IPS DF 6.9 (cell line): ENCODE measurements around the gene SHLD2.
A peak's percentile ranks its signal among the peaks of the same experiment; 100 is the strongest.

ENCODE experiments used
- DNase-seq: peaks from one replicate; pipeline ENCODE4 v3.0.0-alpha.2; 2013; ENCODE audit warnings: low read depth, low spot score
- H3K27ac ChIP-seq: one replicate; pipeline ENCODE4 v1.5.1; 2013; ENCODE audit warnings: low read length, control low read depth
- H3K27me3 ChIP-seq: 2 replicates; pipeline ENCODE4 v1.6.1; 2013; ENCODE audit warnings: mild to moderate bottlenecking, low read length; ENCODE audit not compliant: control insufficient read depth, insufficient read depth
- H3K36me3 ChIP-seq: 2 replicates; pipeline ENCODE4 v1.6.1; 2013; ENCODE audit warnings: low read length; ENCODE audit not compliant: control insufficient read depth, insufficient read depth
- H3K4me1 ChIP-seq: 2 replicates; pipeline ENCODE4 v1.6.1; 2013; ENCODE audit warnings: low read length; ENCODE audit not compliant: control insufficient read depth, insufficient read depth
- H3K4me3 ChIP-seq: 2 replicates; pipeline ENCODE4 v1.5.1; 2013; ENCODE audit warnings: mild to moderate bottlenecking, low read length
- H3K9me3 ChIP-seq: 2 replicates; pipeline ENCODE4 v1.6.1; 2013; ENCODE audit warnings: low read length, inconsistent platforms; ENCODE audit not compliant: control insufficient read depth, insufficient read depth
- WGBS: extraction: QIAGEN DNeasy Blood & Tissue Kit; methylation state at CpG from one replicate; pipeline ENCODE4 v1.1.7; 2013; ENCODE audit warnings: mixed read lengths, missing lambda C conversion rate; ENCODE audit not compliant: insufficient read length, insufficient coverage; 5-methylcytosine and 5-hydroxymethylcytosine counted together

Gene SHLD2, protein sequence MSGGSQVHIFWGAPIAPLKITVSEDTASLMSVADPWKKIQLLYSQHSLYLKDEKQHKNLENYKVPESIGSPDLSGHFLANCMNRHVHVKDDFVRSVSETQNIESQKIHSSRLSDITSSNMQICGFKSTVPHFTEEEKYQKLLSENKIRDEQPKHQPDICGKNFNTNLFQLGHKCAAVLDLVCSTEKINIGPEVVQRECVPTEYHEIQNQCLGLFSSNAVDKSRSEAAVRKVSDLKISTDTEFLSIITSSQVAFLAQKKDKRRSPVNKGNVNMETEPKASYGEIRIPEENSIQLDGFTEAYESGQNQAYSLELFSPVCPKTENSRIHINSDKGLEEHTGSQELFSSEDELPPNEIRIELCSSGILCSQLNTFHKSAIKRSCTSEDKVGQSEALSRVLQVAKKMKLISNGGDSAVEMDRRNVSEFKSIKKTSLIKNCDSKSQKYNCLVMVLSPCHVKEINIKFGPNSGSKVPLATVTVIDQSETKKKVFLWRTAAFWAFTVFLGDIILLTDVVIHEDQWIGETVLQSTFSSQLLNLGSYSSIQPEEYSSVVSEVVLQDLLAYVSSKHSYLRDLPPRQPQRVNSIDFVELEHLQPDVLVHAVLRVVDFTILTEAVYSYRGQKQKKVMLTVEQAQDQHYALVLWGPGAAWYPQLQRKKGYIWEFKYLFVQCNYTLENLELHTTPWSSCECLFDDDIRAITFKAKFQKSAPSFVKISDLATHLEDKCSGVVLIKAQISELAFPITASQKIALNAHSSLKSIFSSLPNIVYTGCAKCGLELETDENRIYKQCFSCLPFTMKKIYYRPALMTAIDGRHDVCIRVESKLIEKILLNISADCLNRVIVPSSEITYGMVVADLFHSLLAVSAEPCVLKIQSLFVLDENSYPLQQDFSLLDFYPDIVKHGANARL

DNA sequence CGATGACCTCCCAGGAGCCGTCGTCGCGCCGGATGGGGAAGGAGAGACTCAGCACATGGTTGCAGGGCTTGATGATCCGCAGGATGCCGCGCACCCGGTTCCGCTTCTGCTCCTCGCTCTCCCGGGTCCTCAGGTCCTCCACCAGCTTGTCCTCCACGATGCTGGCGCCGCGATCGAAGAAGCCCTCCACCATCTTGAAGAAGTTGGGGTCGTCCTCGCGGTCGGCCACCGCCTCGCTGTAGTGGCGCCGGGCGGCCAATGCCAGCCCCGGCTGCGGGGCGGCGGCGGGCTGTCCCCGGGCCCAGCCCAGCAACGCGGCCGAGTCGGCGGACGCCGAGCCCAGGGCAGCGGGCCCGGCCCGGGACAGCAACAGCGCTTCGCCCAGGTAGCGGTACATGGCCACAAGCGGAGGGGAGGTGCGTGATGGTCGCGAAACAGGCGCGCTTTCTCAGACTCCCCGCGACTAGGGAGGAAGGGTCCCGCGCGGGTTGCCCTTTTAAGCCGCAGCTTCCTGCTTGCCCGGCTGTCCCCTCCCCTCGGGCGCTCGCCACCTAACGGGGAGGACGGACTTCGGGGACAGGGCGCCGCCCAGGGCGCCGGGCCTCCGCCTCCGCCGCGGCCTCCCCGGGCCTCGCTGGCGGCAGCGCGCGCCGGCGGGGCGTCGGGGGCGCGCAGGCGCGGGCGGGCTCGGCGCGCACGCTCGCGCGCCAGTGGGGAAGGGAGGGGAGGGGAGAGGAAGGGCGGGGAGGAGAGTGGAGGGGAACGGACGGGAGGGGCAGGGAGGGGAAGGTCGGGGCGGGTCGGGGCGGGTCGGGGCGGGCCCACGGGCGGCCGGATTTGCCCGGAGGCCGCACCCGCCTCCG is at the start of gene SHLD2, which contains the start of gene GLUD1:
Gene SHLD2, plus strand, starts transcription at position 834 of the 863 bp plus-strand sequence. CDS start 56,149 bp downstream, outside the sequence.
Gene GLUD1, minus strand, starts transcription at position 471 of the 863 bp plus-strand sequence. Its CDS starts 74 bp downstream, at position 397.
- Histone ChIP-seq H3K27me3 (no peaks in the 10 kb centered on the region), H3K36me3 (no peaks in the 10 kb centered on the region), H3K9me3 (no peaks in the 10 kb centered on the region), H3K27ac (no peak within 1 kb of the TSS), H3K4me1 (no peaks in the 10 kb centered on the region), H3K4me3 (peak within 1 kb of the TSS; percentile 63)
- no CpG with 5 or more reads among the region's 111 CpGs for WGBS
- DNase-seq = peak; percentile 73

DNA sequence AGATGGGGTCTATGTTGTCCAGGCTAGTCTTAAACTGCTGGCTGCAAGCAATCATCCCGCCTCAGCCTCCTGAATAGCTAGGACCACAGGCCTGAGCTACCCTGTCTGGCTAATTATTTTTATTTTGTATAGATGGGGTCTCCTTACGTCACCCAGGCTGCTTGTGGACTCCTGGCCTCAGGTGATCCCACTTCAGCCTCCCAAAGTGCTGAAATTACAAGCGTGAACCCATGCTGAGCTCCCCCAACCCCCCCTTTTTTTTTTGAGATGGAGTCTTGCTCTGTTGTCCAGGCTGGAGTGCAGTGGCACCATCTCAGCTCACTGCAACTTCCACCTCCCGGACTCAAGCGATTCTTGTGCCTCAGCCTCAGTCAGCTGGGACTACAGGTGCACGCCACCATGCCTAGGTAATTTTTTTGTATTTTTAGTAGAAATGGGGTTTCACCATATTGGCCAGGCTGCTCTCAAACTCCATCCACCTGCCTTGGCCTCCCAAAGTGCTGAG is 49.5 kb upstream of the SHLD2 start:
- H3K4me1 ChIP-seq = no peaks in the 10 kb centered on the region
- WGBS = no CpG with 5 or more reads among the region's 6 CpGs

DNA sequence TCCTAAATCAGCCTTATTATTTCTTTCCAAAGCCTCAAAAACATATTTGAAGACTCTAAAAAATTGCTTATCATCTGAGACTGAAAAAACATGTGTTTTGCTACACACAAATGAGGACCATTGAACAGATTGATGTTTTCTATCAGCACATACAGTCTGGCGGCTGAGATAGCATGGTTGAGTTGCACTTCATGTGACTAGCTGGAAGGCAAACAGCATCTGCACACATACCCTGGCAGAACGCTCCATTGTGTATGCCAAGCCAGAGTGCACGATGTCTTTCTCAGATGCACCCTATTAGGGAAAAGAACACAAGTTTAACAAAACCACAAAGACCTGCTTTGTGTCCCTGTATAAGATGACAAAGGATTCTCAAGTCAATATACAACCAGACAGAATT is 41.9 kb upstream of the SHLD2 start:
- no peak for DNase-seq
- peaks cover 9% of the 10 kb centered on the region for H3K36me3 ChIP-seq
- no peak overlapping the region for H3K27ac ChIP-seq
- no peaks in the 10 kb centered on the region for H3K4me1 ChIP-seq
- H3K27me3 ChIP-seq = no peaks in the 10 kb centered on the region
- H3K4me3 ChIP-seq = no peak overlapping the region
- no peaks in the 10 kb centered on the region for H3K9me3 ChIP-seq
- no CpG with 5 or more reads among the region's 3 CpGs for WGBS

More for the DNA sequence above, 49.5 kb upstream of the SHLD2 start:
- no peak overlapping the region for H3K27ac ChIP-seq
- no peaks in the 10 kb centered on the region for H3K9me3 ChIP-seq
- no peak for DNase-seq
- no peaks in the 10 kb centered on the region; the same call in 1 of the 2 replicates for H3K36me3 ChIP-seq
- no peak overlapping the region for H3K4me3 ChIP-seq
- H3K27me3 ChIP-seq = no peaks in the 10 kb centered on the region

DNA sequence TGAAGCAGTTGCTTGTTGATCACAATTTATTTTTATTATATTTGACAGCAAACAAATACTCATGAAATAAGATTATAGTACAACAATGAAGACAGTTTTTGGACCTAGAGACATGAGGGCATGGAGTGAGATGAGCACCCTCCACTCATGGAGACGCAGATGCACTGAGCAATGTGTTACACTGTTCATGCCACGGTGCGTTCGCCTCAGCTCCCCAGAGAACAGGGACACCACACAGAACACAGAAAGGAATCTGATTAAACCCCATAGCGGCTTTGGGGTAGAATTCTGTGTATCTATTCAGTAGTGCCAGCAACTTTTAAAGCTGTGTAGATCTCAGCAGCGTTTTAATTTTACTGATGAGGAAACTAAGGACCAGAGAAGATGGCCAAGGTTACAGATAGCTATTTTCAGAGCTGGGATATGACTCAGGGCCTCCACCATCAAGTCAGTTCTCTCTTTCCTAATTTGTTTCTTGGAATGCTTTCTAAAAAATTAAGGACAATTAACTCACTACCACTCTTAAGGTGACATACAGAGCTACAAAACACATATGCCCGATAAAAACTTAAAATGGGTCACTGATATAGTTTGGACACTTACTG is 41.3 kb upstream of the SHLD2 start:
- H3K27ac ChIP-seq = no peak overlapping the region
- no peaks in the 10 kb centered on the region for H3K4me1 ChIP-seq
- no CpG with 5 or more reads among the region's 7 CpGs for WGBS
- H3K36me3 ChIP-seq = peaks cover 11% of the 10 kb centered on the region
- H3K27me3 ChIP-seq = no peaks in the 10 kb centered on the region
- DNase-seq = no peak
- H3K4me3 ChIP-seq = no peak overlapping the region
- H3K9me3 ChIP-seq = no peaks in the 10 kb centered on the region

DNA sequence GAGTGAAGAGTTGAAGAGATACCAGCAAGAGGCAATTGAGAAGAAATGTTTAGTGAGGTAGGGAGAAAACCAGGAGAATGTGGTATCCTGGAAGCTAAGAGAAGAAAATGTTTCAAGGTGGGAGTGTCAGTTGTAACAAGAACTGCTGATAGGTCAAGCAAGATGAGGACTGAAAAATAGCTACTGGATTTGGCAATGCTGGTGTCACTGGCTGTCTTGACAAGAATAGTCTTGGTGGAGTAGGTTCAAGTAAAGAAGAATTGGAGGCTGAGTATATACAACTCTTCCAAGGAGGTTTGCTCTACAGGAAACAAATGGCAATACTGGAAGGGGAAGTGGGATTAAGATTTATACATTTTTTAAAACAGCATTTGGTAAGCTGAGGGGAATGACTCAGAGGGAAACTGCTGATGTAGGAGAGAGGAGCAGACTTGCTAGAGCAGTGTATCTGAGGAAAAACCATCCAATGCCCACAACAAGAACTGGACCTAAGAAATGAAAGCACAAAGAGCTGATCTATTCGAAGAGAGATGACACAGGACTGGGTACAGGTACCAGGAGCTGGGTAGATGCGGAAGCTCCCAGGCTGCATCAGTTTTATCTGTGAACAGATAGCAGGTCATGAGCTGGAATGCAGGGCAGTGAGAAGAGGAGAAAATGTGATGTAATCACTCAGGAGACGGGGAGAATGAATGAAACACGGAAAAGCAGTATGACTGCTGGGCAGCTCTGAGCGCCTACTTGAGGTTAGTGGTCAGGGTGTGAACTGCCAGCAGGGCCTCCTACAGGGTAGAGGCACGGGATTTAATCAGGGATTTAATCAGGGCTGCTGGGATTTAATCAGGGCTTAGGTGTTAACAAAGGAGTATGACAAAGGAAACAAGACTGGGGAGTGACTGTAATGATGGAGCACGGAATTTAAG is 40.4 kb upstream of the SHLD2 start:
- no peak overlapping the region for H3K27ac ChIP-seq
- no CpG with 5 or more reads among the region's 7 CpGs for WGBS

DNA sequence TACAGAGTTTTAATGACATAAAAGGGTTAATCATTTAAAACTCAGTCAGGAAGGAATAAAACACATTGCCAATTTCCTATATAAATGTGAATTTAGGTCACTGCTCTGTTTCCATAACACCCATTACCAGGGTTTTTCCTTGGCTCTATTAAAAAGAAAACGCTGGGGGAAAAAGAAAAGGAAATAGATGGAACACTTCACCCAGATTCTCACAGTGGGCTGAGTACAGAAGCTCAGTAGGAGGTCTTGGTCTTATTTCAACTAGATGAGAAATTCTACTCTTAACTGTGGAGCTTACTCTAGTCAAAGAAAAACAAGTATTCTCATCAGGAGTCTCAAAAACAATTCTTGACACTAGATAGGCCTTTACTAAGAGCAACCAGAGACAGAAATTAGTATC is 36.8 kb upstream of the SHLD2 start:
- no peak overlapping the region for H3K27ac ChIP-seq
- no CpG with 5 or more reads among the region's 1 CpG for WGBS
- peaks cover 10% of the 10 kb centered on the region; the same call in 1 of the 2 replicates for H3K36me3 ChIP-seq

More for the DNA sequence above, 40.4 kb upstream of the SHLD2 start:
- Histone ChIP-seq H3K4me1 (no peaks in the 10 kb centered on the region), H3K36me3 (peaks cover 11% of the 10 kb centered on the region), H3K4me3 (no peak overlapping the region), H3K9me3 (no peaks in the 10 kb centered on the region), H3K27me3 (no peaks in the 10 kb centered on the region)
- no peak for DNase-seq

DNA sequence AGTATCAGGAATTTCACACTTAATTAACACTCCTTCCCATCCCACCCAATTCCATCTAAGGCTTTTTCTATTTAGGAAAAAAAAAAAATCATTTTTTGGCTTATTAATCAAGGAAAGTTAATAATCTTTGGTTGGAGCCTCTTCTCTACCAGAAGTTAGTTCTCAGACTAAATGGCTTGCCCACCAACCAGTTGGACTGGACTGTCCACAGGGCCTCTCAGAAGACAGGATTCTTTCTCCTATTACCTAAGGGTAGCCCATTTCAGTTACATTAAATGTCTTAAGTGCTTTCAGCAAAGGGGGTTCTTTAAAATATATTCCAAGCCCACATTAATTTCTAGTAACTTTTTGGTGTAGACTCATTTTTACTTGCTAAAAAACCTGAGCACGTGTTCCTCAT is 35.6 kb upstream of the SHLD2 start:
- H3K4me1 ChIP-seq = no peaks in the 10 kb centered on the region
- H3K9me3 ChIP-seq = no peaks in the 10 kb centered on the region
- H3K4me3 ChIP-seq = no peak overlapping the region
- DNase-seq = no peak
- no CpG with 5 or more reads among the region's 1 CpG for WGBS
- H3K27ac ChIP-seq = no peak overlapping the region
- no peaks in the 10 kb centered on the region for H3K27me3 ChIP-seq
- peaks cover 7% of the 10 kb centered on the region; the same call in 1 of the 2 replicates for H3K36me3 ChIP-seq

More for the DNA sequence above, 36.8 kb upstream of the SHLD2 start:
- no peak overlapping the region for H3K4me3 ChIP-seq
- H3K27me3 ChIP-seq = no peaks in the 10 kb centered on the region
- H3K9me3 ChIP-seq = no peaks in the 10 kb centered on the region
- no peak for DNase-seq
- H3K4me1 ChIP-seq = no peaks in the 10 kb centered on the region

DNA sequence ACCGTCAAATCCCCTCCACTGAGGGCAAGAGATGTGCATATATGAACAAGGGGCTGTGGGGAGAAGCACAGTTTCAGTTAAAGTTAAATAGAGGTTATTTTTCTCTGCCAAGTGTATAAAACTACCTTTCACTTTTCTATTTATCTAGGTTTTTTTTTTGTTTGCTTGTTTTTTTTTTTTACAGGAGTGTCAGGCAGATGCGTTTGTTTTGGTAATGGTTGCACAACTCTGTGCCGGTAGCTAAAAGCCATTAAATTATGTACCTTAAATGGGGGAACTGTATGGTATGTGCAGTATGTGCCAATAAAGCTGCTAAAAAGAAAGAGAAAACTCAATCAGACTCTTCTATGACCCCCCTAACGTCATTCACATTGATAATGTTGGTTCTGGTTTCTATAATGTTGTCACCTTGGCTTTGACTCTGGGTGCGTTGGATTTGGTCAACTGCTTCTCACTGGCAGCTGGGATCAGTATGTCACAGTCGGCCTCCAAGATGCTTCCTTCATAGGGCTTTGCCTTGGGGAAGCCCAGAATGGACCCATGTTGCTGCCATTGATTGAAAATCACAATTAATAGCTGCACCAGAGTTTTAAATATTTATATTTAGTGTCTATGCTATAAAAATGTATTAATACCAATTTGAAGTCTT is 34.6 kb upstream of the SHLD2 start:
- H3K4me3 ChIP-seq = no peak overlapping the region
- no peak for DNase-seq
- H3K4me1 ChIP-seq = no peaks in the 10 kb centered on the region
- H3K9me3 ChIP-seq = no peaks in the 10 kb centered on the region
- WGBS = no CpG with 5 or more reads among the region's 6 CpGs
- no peaks in the 10 kb centered on the region for H3K27me3 ChIP-seq
- H3K27ac ChIP-seq = no peak overlapping the region
- peaks cover 7% of the 10 kb centered on the region; the same call in 1 of the 2 replicates for H3K36me3 ChIP-seq
